ENCODE data around the gene KIAA1671. TPM values are rescaled to one million over a fixed set of nuclear protein-coding genes. Genes with fewer than 3 reads are reported as not detected.

The KIAA1671 gene
- total RNA-seq, 1 experiment from 2014 or later: 63.1 TPM

DNA sequence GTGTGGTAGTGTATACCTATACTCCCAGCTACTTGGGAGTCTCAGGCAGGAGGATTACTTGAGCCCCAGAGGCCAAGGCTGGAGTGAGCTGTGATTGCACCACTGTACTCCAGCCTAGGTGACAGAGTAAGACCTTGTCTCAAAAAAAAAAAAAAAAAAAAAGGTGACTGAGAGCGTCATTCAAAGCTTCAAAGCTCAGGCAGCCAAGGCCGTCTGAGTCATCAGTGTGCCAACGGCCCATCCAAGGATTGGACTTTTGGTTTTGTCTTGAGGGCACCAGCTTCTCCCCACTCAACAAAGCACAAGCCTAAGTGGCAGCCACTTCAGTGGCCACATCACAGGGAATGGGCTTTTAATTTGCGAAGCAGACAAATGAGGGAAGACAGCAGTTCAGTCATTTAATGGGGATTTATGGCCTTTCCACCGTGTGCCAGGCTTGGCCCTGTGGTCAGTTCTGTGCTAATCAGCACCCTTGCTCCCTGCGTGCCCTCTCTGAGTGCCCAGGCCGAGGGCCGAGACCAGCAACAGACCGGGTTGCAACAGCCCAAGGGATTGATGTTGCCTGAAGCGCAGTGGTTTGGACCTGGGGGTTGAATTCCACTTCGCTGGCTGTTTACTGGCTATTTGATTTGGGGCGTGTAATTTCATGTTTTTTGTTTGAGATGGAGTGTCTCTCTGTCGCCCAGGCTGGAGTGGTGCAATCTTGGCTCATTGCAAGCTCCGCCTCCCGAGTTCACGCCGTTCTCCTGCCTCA, 216.9 kb downstream of the KIAA1671 start:
- Mint-ChIP-seq H3K4me1 (ENCODE audit: low read depth, unreplicated experiment) (peaks cover 53% of the 10 kb centered on the region), H3K9me3 (ENCODE audit: low read depth, unreplicated experiment) (no peaks in the 10 kb centered on the region), H3K36me3 (ENCODE audit: insufficient read depth, unreplicated experiment) (peaks cover 18% of the 10 kb centered on the region), H3K4me3 (ENCODE audit: low read depth, unreplicated experiment) (no peak overlapping the region), H3K27me3 (ENCODE audit: unreplicated experiment) (no peaks in the 10 kb centered on the region), H3K27ac (ENCODE audit: unreplicated experiment) (no peak overlapping the region)
- peak; percentile 21 for DNase-seq
- intact Hi-C loops (cut with micrococcal nuclease; ENCODE audit: unreplicated experiment): loop anchor here (5.0 kb wide), 1 partner anchor 57 kb away; no protein-coding TSS in a partner anchor
- no TSS peak for BruUV-seq (replicated peaks)
- TF ChIP-seq, protein P1, sequence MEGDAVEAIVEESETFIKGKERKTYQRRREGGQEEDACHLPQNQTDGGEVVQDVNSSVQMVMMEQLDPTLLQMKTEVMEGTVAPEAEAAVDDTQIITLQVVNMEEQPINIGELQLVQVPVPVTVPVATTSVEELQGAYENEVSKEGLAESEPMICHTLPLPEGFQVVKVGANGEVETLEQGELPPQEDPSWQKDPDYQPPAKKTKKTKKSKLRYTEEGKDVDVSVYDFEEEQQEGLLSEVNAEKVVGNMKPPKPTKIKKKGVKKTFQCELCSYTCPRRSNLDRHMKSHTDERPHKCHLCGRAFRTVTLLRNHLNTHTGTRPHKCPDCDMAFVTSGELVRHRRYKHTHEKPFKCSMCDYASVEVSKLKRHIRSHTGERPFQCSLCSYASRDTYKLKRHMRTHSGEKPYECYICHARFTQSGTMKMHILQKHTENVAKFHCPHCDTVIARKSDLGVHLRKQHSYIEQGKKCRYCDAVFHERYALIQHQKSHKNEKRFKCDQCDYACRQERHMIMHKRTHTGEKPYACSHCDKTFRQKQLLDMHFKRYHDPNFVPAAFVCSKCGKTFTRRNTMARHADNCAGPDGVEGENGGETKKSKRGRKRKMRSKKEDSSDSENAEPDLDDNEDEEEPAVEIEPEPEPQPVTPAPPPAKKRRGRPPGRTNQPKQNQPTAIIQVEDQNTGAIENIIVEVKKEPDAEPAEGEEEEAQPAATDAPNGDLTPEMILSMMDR (IDR thresholded peaks at IDR 0.05; ENCODE audit: unreplicated experiment): no peak
- CTCF ChIA-PET: interaction anchor here (0.6 to 2.7 kb wide), 5 partner anchors 35 to 88 kb away, joined by 3 to 15 read pairs (median 4); no protein-coding TSS in a partner anchor

DNA sequence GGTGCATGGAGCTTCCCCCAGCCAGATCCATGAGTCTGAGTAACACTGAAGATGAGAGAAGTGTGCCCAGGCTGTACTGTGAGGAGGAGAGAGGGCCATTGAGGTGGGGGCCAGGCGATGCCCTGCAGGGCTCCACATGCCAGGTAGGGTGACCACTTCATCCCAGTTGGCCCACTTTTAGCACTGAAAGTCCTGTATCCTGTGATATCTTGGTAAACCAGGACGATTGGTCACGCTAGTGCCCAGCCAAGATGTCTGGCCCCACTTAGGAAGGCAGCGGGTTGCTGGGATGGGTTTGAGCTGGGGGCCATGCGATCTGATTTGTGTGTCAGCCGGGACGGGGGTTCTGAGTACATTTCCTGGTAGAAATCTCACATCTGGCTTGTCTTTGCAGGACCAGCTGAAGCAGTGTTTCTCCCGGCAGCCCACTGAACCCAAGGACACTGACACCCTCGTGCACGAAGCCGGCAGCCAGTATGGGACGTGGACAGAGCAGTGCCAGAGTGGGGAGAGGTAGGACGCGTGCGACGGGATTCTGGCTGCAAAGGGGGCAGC, 218.0 kb downstream of the KIAA1671 start:
- BruUV-seq (replicated peaks): no TSS peak
- H3K4me1 Mint-ChIP-seq (ENCODE audit: low read depth, unreplicated experiment): peaks cover 43% of the 10 kb centered on the region
- TF ChIP-seq, protein P1 (IDR thresholded peaks at IDR 0.05; ENCODE audit: unreplicated experiment): no peak
- DNase-seq: no peak
- H3K27me3 Mint-ChIP-seq (ENCODE audit: unreplicated experiment): no peaks in the 10 kb centered on the region
- intact Hi-C loops (cut with micrococcal nuclease; ENCODE audit: unreplicated experiment): loop anchor here (5.0 kb wide), 1 partner anchor 58 kb away; no protein-coding TSS in a partner anchor
- peaks cover 18% of the 10 kb centered on the region for H3K36me3 Mint-ChIP-seq (ENCODE audit: insufficient read depth, unreplicated experiment)
- H3K4me3 Mint-ChIP-seq (ENCODE audit: low read depth, unreplicated experiment): no peak overlapping the region
- peak overlapping the region; percentile 39 for H3K27ac Mint-ChIP-seq (ENCODE audit: unreplicated experiment)
- H3K9me3 Mint-ChIP-seq (ENCODE audit: low read depth, unreplicated experiment): no peaks in the 10 kb centered on the region
- CTCF ChIA-PET: interaction anchor here (2.7 kb wide), 1 partner anchor 60 kb away, joined by 15 read pairs; no protein-coding TSS in a partner anchor

DNA sequence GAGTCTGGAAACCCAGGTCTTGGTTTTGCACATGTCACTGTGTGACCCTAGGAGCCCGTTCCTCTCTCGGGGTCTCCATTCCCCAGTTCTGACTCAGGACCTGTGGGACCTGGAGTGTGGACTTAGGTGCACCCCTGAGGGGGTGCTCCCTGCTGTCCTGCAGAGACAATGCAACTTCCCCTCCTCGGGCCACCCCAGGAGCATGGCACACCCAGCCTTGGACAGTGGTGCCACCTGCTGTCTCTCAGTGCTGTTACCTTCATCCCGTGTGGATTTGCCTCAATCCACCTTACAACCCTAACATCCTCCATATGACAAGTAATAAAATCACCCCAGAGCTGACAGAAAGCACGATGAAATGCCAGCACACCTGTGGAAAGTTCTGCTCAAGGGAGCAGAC, 219.6 kb downstream of the KIAA1671 start:
- Mint-ChIP-seq H3K4me3 (ENCODE audit: low read depth, unreplicated experiment) (no peak overlapping the region), H3K27me3 (ENCODE audit: unreplicated experiment) (no peaks in the 10 kb centered on the region), H3K36me3 (ENCODE audit: insufficient read depth, unreplicated experiment) (peaks cover 26% of the 10 kb centered on the region), H3K4me1 (ENCODE audit: low read depth, unreplicated experiment) (peaks cover 26% of the 10 kb centered on the region), H3K27ac (ENCODE audit: unreplicated experiment) (no peak overlapping the region), H3K9me3 (ENCODE audit: low read depth, unreplicated experiment) (no peaks in the 10 kb centered on the region)
- DNase-seq: peak; percentile 72
- TF ChIP-seq, protein P1 (IDR thresholded peaks at IDR 0.05; ENCODE audit: unreplicated experiment): peak; percentile 76
- CTCF ChIA-PET: interaction anchor here (0.9 to 1.6 kb wide), 3 partner anchors 61 to 91 kb away, joined by 3 to 8 read pairs (median 8); no protein-coding TSS in a partner anchor
- intact Hi-C loops (cut with micrococcal nuclease; ENCODE audit: unreplicated experiment): loop anchor here (1.0 to 5.0 kb wide), 2 partner anchors 60 to 91 kb away; no protein-coding TSS in a partner anchor
- BruUV-seq (replicated peaks): no TSS peak

DNA sequence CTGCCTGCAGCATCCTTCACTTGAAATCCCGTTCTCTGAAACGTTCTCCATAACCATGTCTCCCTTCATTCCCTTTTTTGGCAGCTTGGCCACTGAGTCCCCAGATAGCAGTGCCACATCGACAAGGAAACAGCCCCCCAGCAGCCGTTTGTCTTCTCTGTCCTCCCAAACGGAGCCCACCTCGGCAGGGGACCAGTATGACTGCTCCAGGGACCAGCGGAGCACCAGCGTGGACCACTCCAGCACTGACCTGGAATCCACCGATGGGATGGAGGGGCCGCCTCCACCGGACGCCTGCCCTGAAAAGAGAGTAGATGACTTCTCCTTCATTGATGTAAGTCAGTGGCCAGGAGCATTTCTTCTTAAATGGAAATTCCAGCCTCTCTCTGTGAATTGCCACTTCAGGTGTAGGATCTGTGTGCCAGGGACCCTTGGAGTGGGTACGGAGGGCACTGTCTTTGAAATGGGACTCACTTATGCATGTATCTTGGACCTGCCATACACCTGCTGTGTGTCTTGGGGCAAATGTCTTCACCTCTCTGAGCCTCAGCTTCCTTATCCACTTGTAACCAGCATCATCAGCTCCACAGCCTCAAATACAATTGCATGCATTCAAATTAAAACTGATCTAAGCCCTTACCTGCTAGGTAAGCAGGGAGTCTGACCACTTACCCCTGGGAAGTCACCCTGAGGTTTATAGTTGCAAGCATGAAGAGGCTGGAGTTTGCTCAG, 221.8 kb downstream of the KIAA1671 start:
- Mint-ChIP-seq H3K27me3 (ENCODE audit: unreplicated experiment) (no peaks in the 10 kb centered on the region), H3K27ac (ENCODE audit: unreplicated experiment) (no peak overlapping the region), H3K4me1 (ENCODE audit: low read depth, unreplicated experiment) (peaks cover 5% of the 10 kb centered on the region), H3K4me3 (ENCODE audit: low read depth, unreplicated experiment) (no peak overlapping the region), H3K9me3 (ENCODE audit: low read depth, unreplicated experiment) (no peaks in the 10 kb centered on the region), H3K36me3 (ENCODE audit: insufficient read depth, unreplicated experiment) (peaks cover 25% of the 10 kb centered on the region)
- no peak for DNase-seq
- TF ChIP-seq, protein P1 (IDR thresholded peaks at IDR 0.05; ENCODE audit: unreplicated experiment): no peak
- intact Hi-C loops (cut with micrococcal nuclease; ENCODE audit: unreplicated experiment): loop anchor here (5.0 kb wide), 1 partner anchor 62 kb away; no protein-coding TSS in a partner anchor
- CTCF ChIA-PET: no interaction called here
- BruUV-seq (replicated peaks): no TSS peak
